ENCODE measurements around the gene TOMM22. TPM values are rescaled to one million over a fixed set of nuclear protein-coding genes. Genes with fewer than 3 reads are reported as not detected.

TOMM22 gene
- total and polyA plus RNA-seq, 2 donors (not counting 3 experiments of a cell fraction or from before 2014, with no cell fraction given), result 62.3 to 98.8 TPM

GRCh38 chr22:38717244-38717643 lies 35.5 kb downstream of the TOMM22 start:
- Histone ChIP-seq H3K9me1 (replicated peaks; ENCODE audit: control insufficient read depth, extremely low read depth, insufficient read depth, low read length) (no peaks in the 10 kb centered on the region), H3K27me3 (ENCODE audit: control insufficient read depth in 2 of 2, insufficient read depth in 2 of 2, low read length in 2 of 2) (no peaks in the 10 kb centered on the region), H3K9ac (replicated peaks; ENCODE audit: extremely low read depth, insufficient read depth, low read length) (no peak overlapping the region), H3K79me2 (ENCODE audit: control insufficient read depth, insufficient read depth, low read length) (peaks cover 34% of the 10 kb centered on the region), H3K4me3 (replicated peaks in 1 of 3; ENCODE audit: insufficient read depth in 1 of 3, low read depth in 1 of 3, low read length in 3 of 3) (no peak overlapping the region), H3K4me1 (ENCODE audit: control insufficient read depth, extremely low read depth, insufficient read depth, low read length) (peaks cover 10% of the 10 kb centered on the region), H3K36me3 (ENCODE audit: control insufficient read depth in 2 of 2, extremely low read depth in 1 of 2, insufficient read depth in 2 of 2, low read length in 2 of 2) (peaks cover 3 to 11% of the 10 kb centered on the region in 2 experiments), H3K27ac (ENCODE audit: insufficient read depth, low read depth, low read length) (no peak overlapping the region), H3K9me3 (replicated peaks; ENCODE audit: control insufficient read depth, insufficient read depth, low read length) (no peaks in the 10 kb centered on the region), H3K4me2 (ENCODE audit: insufficient read depth, low read length) (no peak overlapping the region), H2AFZ (ENCODE audit: low read depth, low read length) (no peak overlapping the region), H4K20me1 (replicated peaks; ENCODE audit: control insufficient read depth, extremely low read depth, insufficient read depth, low read length) (no peaks in the 10 kb centered on the region)
- dilution Hi-C loops (cut with MboI; ENCODE audit: extremely low pct_ligation_motif_present, low sequenced_read_pairs), result no loop called here
- BruUV-seq (replicated peaks), result no TSS peak
- no peak for FAIRE-seq
- DNase-seq (ENCODE audit: low read depth, low spot score), result no peak
- TF ChIP-seq FOS (IDR thresholded peaks at IDR 0.05; ENCODE audit: borderline replicate concordance, insufficient read depth, low read length) (no peak), CTCF (IDR thresholded peaks at IDR 0.05; ENCODE audit: extremely low read depth in 1 of 2, insufficient read depth in 1 of 2, low read depth in 1 of 2, low read length in 2 of 2) (no peak), MAX (IDR thresholded peaks at IDR 0.05; ENCODE audit: insufficient read depth, insufficient read length) (no peak), GATA2 (IDR thresholded peaks at IDR 0.05; ENCODE audit: insufficient read depth, insufficient read length, low read depth, low read length) (no peak), MYC (IDR thresholded peaks at IDR 0.05; ENCODE audit: low read depth, low read length) (no peak), EZH2 (IDR thresholded peaks at IDR 0.05; ENCODE audit: borderline replicate concordance, low read depth, low read length, severe bottlenecking) (no peak), POLR2A (IDR thresholded peaks at IDR 0.05; ENCODE audit: low read depth, low read length) (no peak), POLR2AphosphoS5 (IDR thresholded peaks at IDR 0.05; ENCODE audit: insufficient read depth, low read depth, low read length) (no peak), JUN (IDR thresholded peaks at IDR 0.05; ENCODE audit: borderline replicate concordance, insufficient read depth, insufficient read length, low read depth) (no peak)
- POLR2A ChIA-PET, result no interaction called here
- CTCF ChIA-PET, result interaction anchor here (1.4 to 2.0 kb wide), 2 partner anchors 10 to 14 kb away, joined by 4 to 11 read pairs; no protein-coding TSS in a partner anchor
- intact Hi-C loops (cut with micrococcal nuclease), result no loop called here

Data from endothelial cell of umbilical vein (primary cell).